Mesendoderm (in vitro differentiated cells): ENCODE results near the gene FYN.

Source experiments
- DNase-seq: peaks from one replicate; pipeline ENCODE4 v3.0.0; 2013
- H2AK5ac ChIP-seq: 2 replicates; pipeline ENCODE4 v1.6.1; 2013; ENCODE audit warnings: low read length, inconsistent platforms
- H2BK120ac ChIP-seq: 2 replicates; pipeline ENCODE4 v1.6.1; 2013; ENCODE audit warnings: low read depth, mild to moderate bottlenecking, low read length, moderate library complexity, mixed read lengths
- H2BK15ac ChIP-seq: replicated peaks from 2 replicates; pipeline ENCODE4 v1.6.1; 2013; ENCODE audit warnings: low read depth, mild to moderate bottlenecking, moderate library complexity
- H2BK5ac ChIP-seq: 2 replicates; pipeline ENCODE4 v1.6.1; 2013; ENCODE audit warnings: low read length, inconsistent platforms
- H3K18ac ChIP-seq: 2 replicates; pipeline ENCODE4 v1.6.1; 2013; ENCODE audit warnings: mild to moderate bottlenecking, low read length, mixed read lengths
- H3K23ac ChIP-seq: one replicate; pipeline ENCODE4 v1.6.1; 2013; ENCODE audit warnings: low read length
- H3K27ac ChIP-seq: 2 replicates; pipeline ENCODE4 v1.5.1; 2013; ENCODE audit warnings: low read depth, mild to moderate bottlenecking, inconsistent platforms, low read length, moderate library complexity
- H3K27me3 ChIP-seq: 2 replicates; pipeline ENCODE4 v1.6.1; 2013; ENCODE audit warnings: low read length, control low read depth, mild to moderate bottlenecking, inconsistent platforms; ENCODE audit not compliant: insufficient read depth, poor library complexity
- H3K36me3 ChIP-seq: 2 replicates; pipeline ENCODE4 v1.6.1; 2013; ENCODE audit warnings: low read length, inconsistent platforms; ENCODE audit not compliant: control insufficient read depth, insufficient read depth
- H3K4ac ChIP-seq: one replicate; pipeline ENCODE4 v1.6.1; 2013; ENCODE audit warnings: low read depth, mild to moderate bottlenecking, low read length, moderate library complexity
- H3K4me1 ChIP-seq: 2 replicates; pipeline ENCODE4 v1.6.1; 2013; ENCODE audit warnings: low read depth, low read length, inconsistent platforms; ENCODE audit not compliant: control insufficient read depth
- H3K4me2 ChIP-seq: 2 replicates; pipeline ENCODE4 v1.6.1; 2013; ENCODE audit warnings: low read length
- H3K4me3 ChIP-seq: 2 replicates; pipeline ENCODE4 v1.5.1; 2013; ENCODE audit warnings: mild to moderate bottlenecking, low read length
- H3K56ac ChIP-seq: one replicate; pipeline ENCODE4 v1.6.1; 2013; ENCODE audit warnings: low read length
- H3K79me1 ChIP-seq: 2 replicates; pipeline ENCODE4 v1.6.1; 2013; ENCODE audit warnings: low read length, inconsistent platforms
- H3K79me2 ChIP-seq: 2 replicates; pipeline ENCODE4 v1.6.1; 2013; ENCODE audit warnings: mild to moderate bottlenecking, low read length; ENCODE audit not compliant: control insufficient read depth, insufficient read depth
- H3K9ac ChIP-seq: 2 replicates; pipeline ENCODE4 v1.6.1; 2013; ENCODE audit warnings: low read length, inconsistent platforms
- H4K5ac ChIP-seq: one replicate; pipeline ENCODE4 v1.6.1; 2013; ENCODE audit warnings: low read length
- H4K8ac ChIP-seq: one replicate; pipeline ENCODE4 v1.6.1; 2013; ENCODE audit warnings: low read depth, mild to moderate bottlenecking, control low read depth, low read length, moderate library complexity
- WGBS: extraction: QIAGEN DNeasy Blood & Tissue Kit; methylation state at CpG from one replicate; pipeline ENCODE4 v1.1.7; 2013; ENCODE audit warnings: low lambda C conversion rate, missing lambda C conversion rate; ENCODE audit not compliant: insufficient coverage; ENCODE audit errors: extremely low coverage; 5-methylcytosine and 5-hydroxymethylcytosine counted together

FYN gene

GRCh38 chr6:111804627-111805235 lies 68.5 kb downstream of the FYN start:
- no peak overlapping the region for H3K4ac ChIP-seq
- H3K36me3 ChIP-seq = no peaks in the 10 kb centered on the region
- DNase-seq = no peak
- H3K9ac ChIP-seq = no peak overlapping the region
- H2AK5ac ChIP-seq = no peak overlapping the region
- no peak overlapping the region for H3K18ac ChIP-seq
- H3K4me1 ChIP-seq = peaks cover 6% of the 10 kb centered on the region
- no CpG with 5 or more reads among the region's 8 CpGs for WGBS
- no peak overlapping the region for H3K27ac ChIP-seq
- no peak overlapping the region for H3K56ac ChIP-seq
- no peaks in the 10 kb centered on the region for H3K79me2 ChIP-seq
- no peak overlapping the region for H3K4me2 ChIP-seq
- no peak overlapping the region for H3K23ac ChIP-seq
- no peak overlapping the region for H2BK120ac ChIP-seq
- H3K27me3 ChIP-seq = no peaks in the 10 kb centered on the region
- H3K4me3 ChIP-seq = no peak overlapping the region
- H2BK5ac ChIP-seq = no peak overlapping the region
- H4K5ac ChIP-seq = no peak overlapping the region
- H2BK15ac ChIP-seq = no peak overlapping the region
- peaks cover under 1% of the 10 kb centered on the region for H3K79me1 ChIP-seq
- no peak overlapping the region for H4K8ac ChIP-seq

DNA sequence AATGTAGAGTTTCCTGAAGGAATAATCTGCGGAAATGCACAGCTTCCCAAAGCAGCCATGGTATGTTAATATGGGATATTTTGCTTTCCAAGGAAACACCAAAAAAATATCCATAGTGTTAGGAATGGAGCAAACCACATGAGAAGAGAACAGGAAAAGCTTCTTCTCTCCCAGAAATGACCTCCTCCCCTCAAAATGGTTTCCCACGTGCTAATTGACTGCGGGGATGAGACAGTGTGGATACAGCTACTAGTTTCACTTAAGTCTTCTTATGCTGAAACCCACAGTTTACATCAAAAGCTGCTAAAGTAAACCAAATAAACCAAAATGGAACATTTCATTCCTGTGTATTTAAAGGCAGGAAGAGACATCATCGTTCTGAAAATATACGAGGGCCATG lies 69.4 kb downstream of the FYN start:
- peaks cover 6% of the 10 kb centered on the region for H3K4me1 ChIP-seq
- H2BK15ac ChIP-seq = no peak overlapping the region
- H3K56ac ChIP-seq = no peak overlapping the region
- H2AK5ac ChIP-seq = no peak overlapping the region
- no peak overlapping the region for H4K8ac ChIP-seq
- WGBS = no CpG with 5 or more reads among the region's 5 CpGs
- H3K4me3 ChIP-seq = no peak overlapping the region
- no peak overlapping the region for H3K4ac ChIP-seq
- no peak overlapping the region for H4K5ac ChIP-seq
- H2BK120ac ChIP-seq = no peak overlapping the region
- peaks cover 2% of the 10 kb centered on the region for H3K79me1 ChIP-seq
- no peak overlapping the region for H3K4me2 ChIP-seq
- H3K79me2 ChIP-seq = no peaks in the 10 kb centered on the region
- no peak overlapping the region for H3K23ac ChIP-seq
- no peak overlapping the region for H2BK5ac ChIP-seq
- DNase-seq = no peak
- no peaks in the 10 kb centered on the region for H3K36me3 ChIP-seq
- H3K9ac ChIP-seq = no peak overlapping the region
- no peaks in the 10 kb centered on the region for H3K27me3 ChIP-seq
- no peak overlapping the region for H3K27ac ChIP-seq
- no peak overlapping the region for H3K18ac ChIP-seq

GRCh38 chr6:111803371-111803770 lies 69.9 kb downstream of the FYN start:
- no peak for DNase-seq
- Histone ChIP-seq H3K79me2 (no peaks in the 10 kb centered on the region), H3K36me3 (no peaks in the 10 kb centered on the region), H3K27ac (no peak overlapping the region), H4K5ac (no peak overlapping the region), H3K27me3 (no peaks in the 10 kb centered on the region), H2BK120ac (no peak overlapping the region), H3K4ac (no peak overlapping the region), H2BK5ac (no peak overlapping the region), H3K79me1 (peaks cover 2% of the 10 kb centered on the region), H2AK5ac (no peak overlapping the region), H3K18ac (no peak overlapping the region), H2BK15ac (no peak overlapping the region), H3K9ac (no peak overlapping the region), H3K4me2 (no peak overlapping the region), H4K8ac (no peak overlapping the region), H3K56ac (no peak overlapping the region), H3K4me3 (no peak overlapping the region), H3K23ac (no peak overlapping the region), H3K4me1 (peaks cover 6% of the 10 kb centered on the region)
- WGBS = no CpG with 5 or more reads among the region's 1 CpG

GRCh38 chr6:111802720-111803330 lies 70.4 kb downstream of the FYN start:
- no peak overlapping the region for H3K4ac ChIP-seq
- no peak overlapping the region for H3K4me2 ChIP-seq
- no peak overlapping the region for H2BK15ac ChIP-seq
- H3K36me3 ChIP-seq = no peaks in the 10 kb centered on the region
- H3K27me3 ChIP-seq = no peaks in the 10 kb centered on the region
- no peak for DNase-seq
- no peak overlapping the region for H3K9ac ChIP-seq
- H4K8ac ChIP-seq = no peak overlapping the region
- H3K79me2 ChIP-seq = no peaks in the 10 kb centered on the region
- no CpG with 5 or more reads among the region's 2 CpGs for WGBS
- no peak overlapping the region for H3K23ac ChIP-seq
- no peak overlapping the region for H3K4me3 ChIP-seq
- H3K79me1 ChIP-seq = peaks cover 2% of the 10 kb centered on the region
- H4K5ac ChIP-seq = no peak overlapping the region
- H3K27ac ChIP-seq = no peak overlapping the region
- no peak overlapping the region for H2AK5ac ChIP-seq
- no peak overlapping the region for H2BK120ac ChIP-seq
- H3K4me1 ChIP-seq = peaks cover 6% of the 10 kb centered on the region
- H3K56ac ChIP-seq = no peak overlapping the region
- H3K18ac ChIP-seq = no peak overlapping the region
- H2BK5ac ChIP-seq = no peak overlapping the region

DNA sequence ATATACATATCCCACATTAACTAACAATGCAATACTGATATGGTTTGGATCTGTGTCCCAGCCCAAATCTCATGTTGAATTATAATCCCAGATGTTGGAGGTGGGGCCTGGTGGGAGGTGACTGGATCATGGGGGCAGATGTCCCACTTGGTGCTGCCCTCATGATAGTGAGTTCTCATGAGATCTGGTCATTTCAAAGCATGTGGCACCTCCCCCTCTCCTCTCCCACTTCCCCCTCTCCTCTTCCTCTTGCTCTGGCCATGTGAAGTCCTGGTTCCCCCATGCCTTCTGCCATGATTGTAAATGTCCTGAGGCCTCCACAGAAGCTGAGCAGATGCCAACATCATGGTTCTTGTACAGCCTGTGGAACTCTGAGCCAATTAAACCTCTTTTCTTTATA lies 71.2 kb downstream of the FYN start:
- Histone ChIP-seq H3K4me3 (no peak overlapping the region), H3K56ac (no peak overlapping the region), H3K27ac (no peak overlapping the region), H3K23ac (no peak overlapping the region), H3K36me3 (no peaks in the 10 kb centered on the region), H4K5ac (no peak overlapping the region), H2BK120ac (no peak overlapping the region), H3K79me1 (peaks cover 2% of the 10 kb centered on the region), H2BK5ac (no peak overlapping the region), H3K27me3 (no peaks in the 10 kb centered on the region), H3K79me2 (no peaks in the 10 kb centered on the region), H2AK5ac (no peak overlapping the region), H3K18ac (no peak overlapping the region), H3K4ac (no peak overlapping the region), H3K4me1 (peaks cover 6% of the 10 kb centered on the region), H2BK15ac (no peak overlapping the region), H3K9ac (no peak overlapping the region), H3K4me2 (no peak overlapping the region), H4K8ac (no peak overlapping the region)
- no peak for DNase-seq

GRCh38 chr6:111800821-111801220 lies 72.4 kb downstream of the FYN start:
- Histone ChIP-seq H3K23ac (no peak overlapping the region), H4K8ac (no peak overlapping the region), H2AK5ac (no peak overlapping the region), H3K4ac (no peak overlapping the region), H3K56ac (no peak overlapping the region), H2BK120ac (no peak overlapping the region), H3K36me3 (no peaks in the 10 kb centered on the region), H3K4me1 (peaks cover 5% of the 10 kb centered on the region), H3K27ac (no peak overlapping the region), H2BK15ac (no peak overlapping the region), H2BK5ac (no peak overlapping the region), H3K4me2 (no peak overlapping the region), H3K4me3 (no peak overlapping the region), H4K5ac (no peak overlapping the region), H3K27me3 (no peaks in the 10 kb centered on the region), H3K9ac (no peak overlapping the region), H3K79me1 (peaks cover 2% of the 10 kb centered on the region), H3K79me2 (no peaks in the 10 kb centered on the region), H3K18ac (no peak overlapping the region)
- WGBS = no CpG with 5 or more reads among the region's 4 CpGs
- DNase-seq = no peak
